Measurements from ENCODE around the gene ADAMTSL4. TPM values are rescaled to one million over a fixed set of nuclear protein-coding genes. Genes with fewer than 3 reads are reported as not detected.

Gene ADAMTSL4
- total and polyA plus RNA-seq, 4 donors: 5.6 to 12.2 (median 11.5) TPM

Small RNA genes lying within 50 kb of the gene (small RNA-seq; reads per million reads assigned to genes)
- gene MIR4257: not detected
- gene RF00015: not detected
- gene RF00561: not detected
- not detected for gene RN7SL473P
- not detected for gene RN7SL600P

Other genes starting within 250 kb of the ADAMTSL4 start
- 10 to 100 TPM; 16.7 to 32.8 TPM for gene PRPF3, start 227.9 kb upstream of the ADAMTSL4 start, total RNA-seq
- gene PRPF3, start 227.9 kb upstream of the ADAMTSL4 start, polyA plus RNA-seq: 10 to 100 TPM in 1 of 2 donors, 1 to 10 TPM in 1; 9.9 to 14.9 TPM
- gene RPRD2, start 185.3 kb upstream of the ADAMTSL4 start, total RNA-seq: 1 to 10 TPM; 8.8 to 9.7 TPM
- 1 to 10 TPM; 5.4 to 7.2 TPM for gene RPRD2, start 185.3 kb upstream of the ADAMTSL4 start, polyA plus RNA-seq
- 10 to 100 TPM; 16.5 to 20.8 TPM for gene TARS2, start 62.0 kb upstream of the ADAMTSL4 start, total RNA-seq
- 10 to 100 TPM; 10.9 to 20.7 TPM for gene TARS2, start 62.0 kb upstream of the ADAMTSL4 start, polyA plus RNA-seq
- gene ECM1, start 41.3 kb upstream of the ADAMTSL4 start, total RNA-seq: 1 to 10 TPM; 5.1 to 8.1 TPM
- 10 to 100 TPM; 17.0 to 22.5 TPM for gene ECM1, start 41.3 kb upstream of the ADAMTSL4 start, polyA plus RNA-seq
- not detected for gene FALEC, start 33.7 kb upstream of the ADAMTSL4 start, total RNA-seq
- gene FALEC, start 33.7 kb upstream of the ADAMTSL4 start, polyA plus RNA-seq: not detected
- 100 to 1,000 TPM in 1 of 2 donors, 10 to 100 TPM in 1; 94.6 to 181 TPM for gene MCL1, start 30.2 kb downstream of the ADAMTSL4 start, total RNA-seq
- gene MCL1, start 30.2 kb downstream of the ADAMTSL4 start, polyA plus RNA-seq: 10 to 100 TPM; 23.4 to 65.4 TPM
- 10 to 100 TPM; 53.2 to 57.3 TPM for gene ENSA, start 80.2 kb downstream of the ADAMTSL4 start, total RNA-seq
- gene ENSA, start 80.2 kb downstream of the ADAMTSL4 start, polyA plus RNA-seq: 10 to 100 TPM; 19.0 to 59.8 TPM
- gene GOLPH3L, start 147.7 kb downstream of the ADAMTSL4 start, total RNA-seq: 10 to 100 TPM in 1 of 2 donors, 1 to 10 TPM in 1; 8.5 to 11.3 TPM
- 1 to 10 TPM; 6.0 to 6.6 TPM for gene GOLPH3L, start 147.7 kb downstream of the ADAMTSL4 start, polyA plus RNA-seq
- gene HORMAD1, start 171.5 kb downstream of the ADAMTSL4 start, total RNA-seq: under 1 TPM; 0.47 to 0.92 TPM
- gene HORMAD1, start 171.5 kb downstream of the ADAMTSL4 start, polyA plus RNA-seq: under 1 TPM; 0.06 to 0.24 TPM
- 100 to 1,000 TPM in 1 of 2 donors, 10 to 100 TPM in 1; 79.7 to 122 TPM for gene CTSS, start 216.4 kb downstream of the ADAMTSL4 start, total RNA-seq
- 10 to 100 TPM; 17.3 to 45.1 TPM for gene CTSS, start 216.4 kb downstream of the ADAMTSL4 start, polyA plus RNA-seq

Measured in liver (tissue), 5 donors.